Middle frontal gyrus (tissue), 1 donor: ENCODE results near the gene SSX2IP.
"Not testable (repeated sequence)": the region's sequence is repeated elsewhere in the genome, so short reads cannot be mapped to it uniquely, and the experiment has no call there.

Experiments used
- DNase-seq: peaks from one replicate; pipeline ENCODE4 v3.0.0-alpha.2; 2015; ENCODE audit warnings: low spot score; ENCODE audit errors: extremely low spot score

SSX2IP gene

GRCh38 chr1:84675631-84676030 lies 14.6 kb downstream of the SSX2IP start:
- no peak for DNase-seq

DNA sequence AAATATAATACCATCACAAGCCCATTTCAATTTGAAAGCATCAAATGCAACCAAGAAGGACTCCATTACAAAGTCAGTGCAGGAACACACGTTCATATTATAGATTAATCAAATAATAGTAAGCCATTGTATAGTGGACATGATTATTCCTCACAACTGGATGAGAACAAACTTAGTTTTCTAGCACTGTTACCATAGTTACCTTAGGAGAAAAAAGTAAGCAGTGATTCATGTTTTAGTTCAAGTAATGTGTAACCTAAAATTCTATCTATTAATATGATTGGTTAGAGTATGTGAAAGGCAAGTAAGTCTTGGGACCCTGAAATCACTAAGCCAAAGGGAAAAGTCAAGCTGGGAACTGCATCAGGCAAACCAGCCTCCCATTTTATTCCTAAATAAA lies 15.2 kb downstream of the SSX2IP start:
- DNase-seq, result no peak

GRCh38 chr1:84674705-84675104 lies 15.6 kb downstream of the SSX2IP start:
- no peak for DNase-seq

- no peak for DNase-seq
These were observed 16.2 kb downstream of the SSX2IP start for GRCh38 chr1:84674021-84674420.

- no peak for DNase-seq
These were observed 18.0 kb downstream of the SSX2IP start for GRCh38 chr1:84672080-84672854.

DNA sequence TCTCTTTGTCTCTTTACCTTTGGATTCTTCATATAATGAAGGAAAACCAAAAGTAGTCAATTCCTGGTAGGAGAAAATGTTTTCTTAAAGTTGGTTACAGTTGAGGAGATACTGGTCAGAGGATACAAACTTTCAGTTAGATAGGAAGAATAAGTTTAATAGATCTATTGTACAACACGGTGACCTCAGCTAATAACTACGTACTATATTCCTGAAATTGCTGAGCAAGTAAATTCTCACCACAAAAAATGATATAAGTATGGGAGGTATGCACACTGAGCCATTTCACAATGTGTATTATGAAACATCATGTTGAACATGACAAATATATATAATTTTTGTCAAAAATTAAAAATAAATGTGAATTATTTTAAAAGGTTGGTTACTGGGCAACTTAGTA lies 20.4 kb downstream of the SSX2IP start:
- DNase-seq, result no peak

- DNase-seq, result no peak
These were observed 22.1 kb downstream of the SSX2IP start for GRCh38 chr1:84668185-84668584.

- no peak for DNase-seq
These were observed 24.5 kb downstream of the SSX2IP start for GRCh38 chr1:84665703-84666317.

DNA sequence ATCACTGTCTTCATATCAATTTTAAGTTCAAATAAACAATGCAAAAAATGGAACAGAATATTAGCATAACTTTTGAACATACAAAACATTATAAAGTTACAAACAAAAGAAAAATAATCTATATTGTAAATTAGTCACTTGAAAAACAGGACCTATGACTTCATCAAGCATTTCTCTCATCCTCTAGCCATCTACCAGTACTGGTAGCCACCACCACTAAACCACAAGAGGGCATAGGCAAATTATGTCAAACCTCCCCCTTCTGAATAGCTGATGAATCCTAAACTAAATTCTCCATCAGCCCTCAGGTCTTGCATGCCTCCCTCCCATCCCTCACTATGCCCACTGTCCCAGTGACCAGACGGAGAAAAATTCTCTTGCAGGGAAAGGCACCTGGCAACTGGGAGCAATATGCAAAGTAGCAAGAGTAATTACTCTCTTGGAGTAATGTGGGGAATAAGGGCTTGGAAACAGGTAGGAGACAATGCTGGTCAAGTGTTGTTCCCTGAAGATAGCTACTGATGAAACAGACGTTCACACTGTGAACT lies 37.1 kb downstream of the SSX2IP start:
- no peak for DNase-seq

GRCh38 chr1:84644472-84644871 lies 45.8 kb downstream of the SSX2IP start:
- DNase-seq, result no peak

DNA sequence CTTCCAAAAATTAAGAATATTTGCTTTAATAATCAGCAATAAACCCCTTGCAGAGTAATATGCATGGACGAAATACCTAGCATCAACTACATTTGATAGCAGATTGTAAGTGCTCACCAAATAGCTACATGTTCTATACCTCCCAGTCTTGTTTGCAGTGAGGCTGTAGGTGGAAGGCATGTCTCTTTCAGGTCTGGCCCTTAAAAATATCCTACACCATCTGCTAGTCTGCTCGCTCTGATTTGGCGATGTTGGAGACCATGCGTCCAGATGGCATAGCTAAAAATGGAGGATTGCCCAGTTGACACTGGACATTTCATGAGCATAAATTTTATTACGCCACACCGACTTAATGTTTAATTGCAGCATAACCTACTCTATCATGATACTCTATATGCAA lies 47.1 kb downstream of the SSX2IP start:
- DNase-seq, result no peak

DNA sequence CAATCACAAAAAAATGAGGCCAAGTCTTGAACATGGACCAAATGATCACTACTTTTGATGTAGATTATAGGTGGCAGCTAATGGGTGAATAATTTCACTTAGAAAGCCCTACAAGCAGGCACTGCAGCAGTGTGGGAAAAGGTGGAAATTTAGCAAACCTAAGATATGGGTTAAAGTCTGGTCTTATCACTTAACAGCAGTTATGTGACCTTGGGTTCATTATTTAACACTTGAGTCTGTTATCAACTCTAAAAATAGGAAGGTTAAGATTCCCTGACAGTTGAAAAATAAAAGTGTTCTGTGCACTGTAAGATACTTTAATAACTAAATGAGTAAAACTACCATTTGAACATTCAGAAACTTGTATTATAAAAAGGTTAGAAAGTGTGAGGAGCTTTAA lies 47.5 kb downstream of the SSX2IP start:
- DNase-seq, result no peak

DNA sequence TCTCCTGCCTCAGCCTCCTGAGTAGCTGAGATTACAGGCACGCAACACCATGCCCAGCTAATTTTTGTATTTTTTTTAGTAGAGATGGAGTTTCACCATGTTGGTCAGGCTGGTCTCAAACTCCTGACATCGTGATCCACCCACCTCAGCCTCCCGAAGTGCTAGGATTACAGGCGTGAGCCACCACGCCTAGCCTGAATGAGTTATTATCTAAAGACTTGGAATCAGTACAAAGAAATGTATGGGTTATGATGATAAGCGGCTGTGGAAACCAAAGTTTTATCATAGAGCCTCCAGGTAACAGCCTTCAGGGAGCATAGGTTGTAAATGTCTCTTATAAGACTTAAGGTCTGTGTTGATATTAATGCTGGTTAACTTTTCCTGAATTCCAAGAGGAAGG lies 50.5 kb downstream of the SSX2IP start:
- not testable (repeated sequence) for DNase-seq

GRCh38 chr1:84635429-84635828 lies 54.8 kb downstream of the SSX2IP start:
- DNase-seq, result no peak

DNA sequence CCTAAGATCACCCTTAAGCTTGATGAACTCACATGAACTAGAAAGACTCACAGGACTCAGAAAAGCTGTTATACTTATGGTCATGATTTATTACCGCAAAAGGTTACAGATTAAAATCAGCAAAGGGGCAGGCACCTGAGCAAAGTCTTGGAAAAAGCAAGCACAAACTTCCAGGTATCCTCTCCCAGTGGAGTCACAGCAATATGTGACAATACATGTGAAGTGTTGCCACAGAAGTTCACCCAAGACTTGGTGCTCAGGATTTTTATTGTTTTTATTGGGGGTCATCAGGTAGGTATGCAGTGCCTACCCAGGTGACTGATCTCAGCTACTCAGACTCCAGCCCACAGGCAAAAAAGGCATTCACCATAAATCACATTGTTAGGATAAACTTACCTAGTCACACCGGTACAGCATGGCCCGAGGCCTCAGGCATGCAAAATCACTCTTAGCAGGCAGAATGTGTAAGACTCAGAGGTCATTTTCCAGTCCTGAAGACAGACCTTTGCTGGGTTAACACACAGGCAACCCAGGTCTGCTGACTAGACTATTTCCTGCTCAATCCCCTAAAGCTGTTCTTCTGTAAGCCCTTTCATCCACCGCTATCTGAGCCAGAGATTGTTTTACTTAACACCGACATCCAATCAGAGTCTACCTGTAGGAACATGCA lies 55.6 kb downstream of the SSX2IP start:
- no peak for DNase-seq

DNA sequence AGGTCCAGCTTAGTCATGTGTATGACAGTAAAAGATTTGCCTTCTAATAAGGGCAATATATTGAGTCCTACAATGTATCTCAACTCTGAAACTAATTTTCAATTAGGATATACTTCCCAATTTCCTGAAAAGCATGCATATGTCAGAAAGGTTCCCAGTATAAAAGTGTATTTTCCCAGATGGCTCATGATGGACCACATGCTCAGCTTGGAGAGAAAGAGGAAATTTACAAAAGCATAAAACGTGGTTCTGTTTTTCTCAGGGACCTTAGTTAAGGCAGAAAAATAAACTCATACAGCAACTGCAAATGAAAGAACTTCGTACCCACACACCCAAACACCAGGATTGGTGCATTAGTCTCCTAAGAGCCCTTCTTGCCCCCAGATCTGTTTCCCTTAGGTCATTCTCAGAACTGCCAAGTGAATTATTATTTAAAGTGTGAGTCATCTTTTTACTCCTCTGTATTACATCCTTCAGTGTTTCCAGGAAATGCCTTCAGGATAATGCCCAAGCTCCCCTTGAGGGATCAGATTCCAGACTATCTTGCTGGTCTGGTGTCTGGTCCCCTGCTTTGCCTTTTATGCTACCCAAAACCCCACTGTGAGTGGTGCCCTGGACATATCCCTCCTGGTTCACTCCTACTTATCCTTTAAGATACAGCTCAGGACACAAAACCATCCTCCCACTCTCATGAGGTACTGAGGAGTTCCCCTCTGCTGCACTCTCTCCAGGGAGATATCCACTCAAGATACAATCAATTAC lies 57.4 kb downstream of the SSX2IP start:
- DNase-seq, result no peak

- no peak for DNase-seq
These were observed 58.1 kb downstream of the SSX2IP start for GRCh38 chr1:84632137-84632536.

- DNase-seq, result no peak
These were observed 65.4 kb downstream of the SSX2IP start for GRCh38 chr1:84624876-84625275.

GRCh38 chr1:84621553-84621952 lies 68.7 kb downstream of the SSX2IP start:
- DNase-seq, result no peak

GRCh38 chr1:84620720-84621313 lies 69.4 kb downstream of the SSX2IP start:
- DNase-seq, result peak; percentile 60
